Right atrium auricular region (tissue), 2 donors: ENCODE data around the gene PAIP2. TPM values are rescaled to one million over a fixed set of nuclear protein-coding genes. Genes with fewer than 3 reads are reported as not detected.
A peak's percentile ranks its signal among the peaks of the same experiment; 100 is the strongest.

Experiments
- DNase-seq: peaks from one replicate; pipeline ENCODE4 v3.0.0-alpha.2; 2019; ENCODE audit warnings: low spot score
- H3K27ac ChIP-seq, 2 donors: fragments of 200-600 bp; sonication (generic); 1 replicate in 1 of 2; 2 replicates in 1 of 2; pipeline ENCODE4 v1.5.1; 2016 to 2019
- H3K27me3 ChIP-seq, 2 donors: fragments of 200-600 bp; sonication (generic); one replicate each; pipeline versions ENCODE4 v1.5.1 to v1.6.0; 2017 to 2019
- H3K36me3 ChIP-seq: fragments of 200-600 bp; sonication (generic); one replicate; pipeline ENCODE4 v1.5.1; 2016
- H3K4me1 ChIP-seq, 2 donors: fragments of 200-600 bp; sonication (generic); one replicate each; pipeline versions ENCODE4 v1.5.1 to v1.6.0; 2017 to 2019
- H3K4me3 ChIP-seq, 2 donors: fragments of 200-600 bp; sonication (generic); 1 replicate in 1 of 2; 2 replicates in 1 of 2; pipeline ENCODE4 v1.5.1; 2017 to 2019; ENCODE audit warnings: mild to moderate bottlenecking in 1 of 2, moderate library complexity in 1 of 2
- H3K9me3 ChIP-seq, 2 donors: fragments of 200-600 bp; sonication (generic); one replicate each; pipeline ENCODE4 v1.5.1; 2019
- total RNA-seq, 2 donors: library from RNA; depleted of rRNA; stranded (reverse); fragments of >200 nt; gene quantifications; one replicate each; pipeline ENCODE4 v1.1.0, GENCODE V29; 2016
- TF ChIP-seq, protein P1 (sequence below), 2 donors: fragments of 200-600 bp; sonication (generic); IDR thresholded peaks; one replicate each; pipeline ENCODE4 v1.5.1; 2019; ENCODE audit warnings: antibody characterized with exemption in 2 of 2

The PAIP2 gene
- total RNA-seq, 2 donors from 2014 or later: 97.6 to 156 TPM

DNA sequence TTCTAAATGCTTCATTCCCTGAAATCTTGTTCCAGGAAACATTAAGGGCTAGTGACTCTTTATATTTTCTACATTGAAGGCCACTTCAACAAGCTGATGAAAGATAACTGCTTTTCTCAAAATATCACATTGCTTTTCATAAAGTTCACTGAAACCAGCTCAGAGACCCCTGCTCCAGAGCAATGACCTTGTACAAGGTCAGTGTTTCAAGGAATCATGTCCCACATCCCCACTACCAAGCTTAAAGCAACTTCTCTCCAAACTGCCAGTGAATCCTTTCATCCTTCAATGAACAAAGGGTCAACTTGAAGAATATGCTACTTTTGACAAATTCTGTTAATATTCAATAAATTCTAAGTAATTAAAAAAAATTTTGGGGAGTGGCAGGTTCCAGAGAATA lies 74.2 kb downstream of the PAIP2 start:
- DNase-seq: no peak
- Histone ChIP-seq H3K4me3 (no peak overlapping the region), H3K27me3 (no peaks in the 10 kb centered on the region), H3K9me3 (no peaks in the 10 kb centered on the region), H3K36me3 (peaks cover 11% of the 10 kb centered on the region), H3K27ac (peak overlapping the region; percentile 78 to 94), H3K4me1 (peaks cover 0 to 68% of the 10 kb centered on the region in 2 donors)
- TF ChIP-seq, protein P1, sequence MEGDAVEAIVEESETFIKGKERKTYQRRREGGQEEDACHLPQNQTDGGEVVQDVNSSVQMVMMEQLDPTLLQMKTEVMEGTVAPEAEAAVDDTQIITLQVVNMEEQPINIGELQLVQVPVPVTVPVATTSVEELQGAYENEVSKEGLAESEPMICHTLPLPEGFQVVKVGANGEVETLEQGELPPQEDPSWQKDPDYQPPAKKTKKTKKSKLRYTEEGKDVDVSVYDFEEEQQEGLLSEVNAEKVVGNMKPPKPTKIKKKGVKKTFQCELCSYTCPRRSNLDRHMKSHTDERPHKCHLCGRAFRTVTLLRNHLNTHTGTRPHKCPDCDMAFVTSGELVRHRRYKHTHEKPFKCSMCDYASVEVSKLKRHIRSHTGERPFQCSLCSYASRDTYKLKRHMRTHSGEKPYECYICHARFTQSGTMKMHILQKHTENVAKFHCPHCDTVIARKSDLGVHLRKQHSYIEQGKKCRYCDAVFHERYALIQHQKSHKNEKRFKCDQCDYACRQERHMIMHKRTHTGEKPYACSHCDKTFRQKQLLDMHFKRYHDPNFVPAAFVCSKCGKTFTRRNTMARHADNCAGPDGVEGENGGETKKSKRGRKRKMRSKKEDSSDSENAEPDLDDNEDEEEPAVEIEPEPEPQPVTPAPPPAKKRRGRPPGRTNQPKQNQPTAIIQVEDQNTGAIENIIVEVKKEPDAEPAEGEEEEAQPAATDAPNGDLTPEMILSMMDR (IDR thresholded peaks at IDR 0.05): no peak

GRCh38 chr5:139416651-139417050 lies 75.0 kb downstream of the PAIP2 start:
- Histone ChIP-seq H3K36me3 (peaks cover 11% of the 10 kb centered on the region), H3K4me3 (no peak overlapping the region), H3K4me1 (peaks cover 0 to 68% of the 10 kb centered on the region in 2 donors), H3K27me3 (no peaks in the 10 kb centered on the region), H3K9me3 (no peaks in the 10 kb centered on the region), H3K27ac (peak overlapping the region; percentile 78 to 94)
- DNase-seq: no peak
- TF ChIP-seq, protein P1 (IDR thresholded peaks at IDR 0.05): no peak

DNA sequence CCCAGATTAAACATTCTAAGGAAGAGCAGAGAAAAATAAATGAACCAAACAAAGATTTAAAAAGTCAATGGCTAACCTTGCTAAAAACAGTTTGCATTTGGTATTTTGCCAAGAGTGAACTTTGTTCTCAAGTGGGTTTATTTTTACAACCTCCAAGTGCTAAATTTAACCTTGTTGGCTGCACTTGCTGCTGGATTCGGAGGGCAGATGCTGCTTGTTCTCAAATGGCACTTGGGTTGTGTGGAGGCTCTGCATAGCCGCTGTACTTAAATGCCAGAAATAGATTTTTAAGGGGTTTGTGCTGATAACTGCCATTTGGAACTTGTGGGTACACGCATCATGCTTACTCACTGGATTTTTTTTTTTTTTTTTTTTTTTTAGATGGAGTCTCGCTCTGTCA lies 75.6 kb downstream of the PAIP2 start:
- Histone ChIP-seq H3K4me3 (no peak overlapping the region), H3K4me1 (peaks cover 0 to 68% of the 10 kb centered on the region in 2 donors), H3K9me3 (no peaks in the 10 kb centered on the region), H3K27me3 (no peaks in the 10 kb centered on the region), H3K27ac (peak overlapping the region; percentile 78 to 94), H3K36me3 (peaks cover 11% of the 10 kb centered on the region)
- TF ChIP-seq, protein P1 (IDR thresholded peaks at IDR 0.05): no peak
- DNase-seq: no peak

- Histone ChIP-seq H3K27ac (peak overlapping the region; percentile 77 to 94), H3K36me3 (peaks cover 21% of the 10 kb centered on the region), H3K4me3 (no peak overlapping the region), H3K9me3 (no peaks in the 10 kb centered on the region), H3K27me3 (no peaks in the 10 kb centered on the region), H3K4me1 (peaks cover 0 to 64% of the 10 kb centered on the region in 2 donors)
- no peak for DNase-seq
- TF ChIP-seq, protein P1 (IDR thresholded peaks at IDR 0.05): no peak
Measured at GRCh38 chr5:139418793-139419192, 77.1 kb downstream of the PAIP2 start.

Other genes with a start within 250 kb of the PAIP2 start
- 10 to 100 TPM; 32.7 to 41.3 TPM for gene SIL1, start 143.5 kb upstream of the PAIP2 start, total RNA-seq
- gene MATR3, start 48.1 kb upstream of the PAIP2 start, total RNA-seq: 100 to 1,000 TPM; 131 to 159 TPM
- not detected for gene SLC23A1, start 41.4 kb downstream of the PAIP2 start, total RNA-seq
- 1 to 10 TPM in 1 of 2 donors, under 1 TPM in 1; 0.70 to 1.3 TPM for gene MZB1, start 48.1 kb downstream of the PAIP2 start, total RNA-seq
- 10 to 100 TPM; 15.8 to 28.6 TPM for gene PROB1, start 53.2 kb downstream of the PAIP2 start, total RNA-seq
- gene SPATA24, start 62.2 kb downstream of the PAIP2 start, total RNA-seq: 10 to 100 TPM in 1 of 2 donors, 1 to 10 TPM in 1; 9.5 to 29.7 TPM
- 1 to 10 TPM; 5.9 to 8.5 TPM for gene DNAJC18, start 97.7 kb downstream of the PAIP2 start, total RNA-seq
- gene ECSCR, start 120.9 kb downstream of the PAIP2 start, total RNA-seq: 10 to 100 TPM; 30.1 to 35.4 TPM
- not detected for gene SMIM33, start 129.2 kb downstream of the PAIP2 start, total RNA-seq
- gene STING1, start 140.9 kb downstream of the PAIP2 start, total RNA-seq: 100 to 1,000 TPM in 1 of 2 donors, 10 to 100 TPM in 1; 80.0 to 123 TPM
- gene UBE2D2, start 219.5 kb downstream of the PAIP2 start, total RNA-seq: 10 to 100 TPM; 54.3 to 73.6 TPM